Upper lobe of left lung (tissue), 4 donors: Measurements from ENCODE around the gene STAG1.

Experiments
- EP300 ChIP-seq, 4 donors: sonication (generic); formaldehyde crosslinking; IDR thresholded peaks; one replicate each; pipeline ENCODE4 v1.5.1; 2017; ENCODE audit warnings: antibody characterized with exemption in 4 of 4, control low read depth in 2 of 4
- POLR2A ChIP-seq, 4 donors: fragments of 450-650 bp; IDR thresholded peaks; one replicate each; pipeline ENCODE4 v1.5.1; 2016 to 2017; ENCODE audit warnings: antibody characterized with exemption in 4 of 4, mild to moderate bottlenecking in 2 of 4
- POLR2AphosphoS5 ChIP-seq, 2 donors: sonication (generic); formaldehyde crosslinking; IDR thresholded peaks; one replicate each; pipeline ENCODE4 v1.5.1; 2017; ENCODE audit warnings: antibody characterized with exemption in 2 of 2
- TF ChIP-seq, protein P1 (sequence below), 6 experiments: fragments of 450-650 bp in 4 of 6; fragments of 200-600 bp in 2 of 6; sonication (generic) in 2 of 6; IDR thresholded peaks; one replicate each; pipeline ENCODE4 v1.5.1; 2016 to 2019; ENCODE audit warnings: antibody characterized with exemption in 6 of 6

DNA sequence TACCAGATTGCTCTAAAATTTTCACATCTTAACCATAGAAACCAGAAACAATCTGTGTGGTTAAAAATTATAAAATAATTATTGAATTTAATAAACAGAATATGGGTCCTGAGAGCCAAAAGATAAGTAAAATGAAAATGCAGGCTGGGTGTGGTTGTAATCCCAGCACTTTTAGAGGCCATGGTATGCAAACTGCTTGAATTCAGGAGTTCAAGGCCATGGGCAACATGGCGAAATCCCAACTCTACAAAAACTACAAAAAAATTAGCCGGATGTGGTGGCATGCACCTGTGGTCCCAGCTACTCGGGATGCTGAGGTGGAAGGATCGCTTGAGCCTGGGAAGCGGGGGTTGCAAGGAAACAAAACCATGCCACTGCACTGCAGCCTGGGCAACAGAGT lies 236.1 kb downstream of the STAG1 start:
- TF ChIP-seq, protein P1, sequence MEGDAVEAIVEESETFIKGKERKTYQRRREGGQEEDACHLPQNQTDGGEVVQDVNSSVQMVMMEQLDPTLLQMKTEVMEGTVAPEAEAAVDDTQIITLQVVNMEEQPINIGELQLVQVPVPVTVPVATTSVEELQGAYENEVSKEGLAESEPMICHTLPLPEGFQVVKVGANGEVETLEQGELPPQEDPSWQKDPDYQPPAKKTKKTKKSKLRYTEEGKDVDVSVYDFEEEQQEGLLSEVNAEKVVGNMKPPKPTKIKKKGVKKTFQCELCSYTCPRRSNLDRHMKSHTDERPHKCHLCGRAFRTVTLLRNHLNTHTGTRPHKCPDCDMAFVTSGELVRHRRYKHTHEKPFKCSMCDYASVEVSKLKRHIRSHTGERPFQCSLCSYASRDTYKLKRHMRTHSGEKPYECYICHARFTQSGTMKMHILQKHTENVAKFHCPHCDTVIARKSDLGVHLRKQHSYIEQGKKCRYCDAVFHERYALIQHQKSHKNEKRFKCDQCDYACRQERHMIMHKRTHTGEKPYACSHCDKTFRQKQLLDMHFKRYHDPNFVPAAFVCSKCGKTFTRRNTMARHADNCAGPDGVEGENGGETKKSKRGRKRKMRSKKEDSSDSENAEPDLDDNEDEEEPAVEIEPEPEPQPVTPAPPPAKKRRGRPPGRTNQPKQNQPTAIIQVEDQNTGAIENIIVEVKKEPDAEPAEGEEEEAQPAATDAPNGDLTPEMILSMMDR (IDR thresholded peaks at IDR 0.05), result no peak
- TF ChIP-seq POLR2A (IDR thresholded peaks at IDR 0.05) (no peak), EP300 (IDR thresholded peaks at IDR 0.05) (no peak), POLR2AphosphoS5 (IDR thresholded peaks at IDR 0.05) (no peak)
